KMS-11 (cell line): ENCODE data around the gene KIF1A.

Source experiments
- H2AFZ ChIP-seq: fragments of 200-600 bp; sonication (generic); 2 replicates; pipeline ENCODE4 v1.6.1; 2016; ENCODE audit warnings: antibody characterized with exemption, mixed run types, low read depth
- H3K27ac ChIP-seq: fragments of 200-600 bp; sonication (generic); 2 replicates; pipeline ENCODE4 v1.6.1; 2016; ENCODE audit warnings: mild to moderate bottlenecking, mixed run types
- H3K27me3 ChIP-seq: fragments of 200-600 bp; sonication (generic); 2 replicates; pipeline ENCODE4 v1.6.1; 2017; ENCODE audit warnings: mild to moderate bottlenecking, low read depth, mixed run types, moderate library complexity; ENCODE audit not compliant: insufficient read depth
- H3K36me3 ChIP-seq: fragments of 200-600 bp; sonication (generic); 2 replicates; pipeline ENCODE4 v1.6.1; 2017; ENCODE audit warnings: mild to moderate bottlenecking, mixed run types; ENCODE audit not compliant: insufficient read depth
- H3K4me1 ChIP-seq: fragments of 200-600 bp; sonication (generic); 2 replicates; pipeline ENCODE4 v1.6.1; 2016; ENCODE audit warnings: mild to moderate bottlenecking, low read depth, mixed run types; ENCODE audit not compliant: poor library complexity, severe bottlenecking
- H3K4me2 ChIP-seq: fragments of 200-600 bp; sonication (generic); 2 replicates; pipeline ENCODE4 v1.7.0; 2016; ENCODE audit warnings: mild to moderate bottlenecking, mixed run types
- H3K4me3 ChIP-seq: fragments of 200-600 bp; sonication (generic); IDR thresholded peaks from 2 replicates; pipeline ENCODE4 v1.6.1; 2017; ENCODE audit warnings: low read depth, low read length, mixed read lengths; ENCODE audit not compliant: insufficient read depth
- H3K79me2 ChIP-seq: fragments of 200-600 bp; sonication (generic); 2 replicates; pipeline ENCODE4 v1.6.1; 2016; ENCODE audit warnings: low read depth, mixed run types; ENCODE audit not compliant: insufficient read depth
- H3K9ac ChIP-seq: fragments of 200-600 bp; sonication (generic); 2 replicates; pipeline ENCODE4 v1.6.1; 2016; ENCODE audit warnings: mild to moderate bottlenecking, mixed run types
- H4K20me1 ChIP-seq: fragments of 200-600 bp; sonication (generic); 2 replicates; pipeline ENCODE4 v1.6.1; 2016; ENCODE audit warnings: mild to moderate bottlenecking, mixed run types; ENCODE audit not compliant: insufficient read depth
- CTCF ChIP-seq: fragments of 200-600 bp; sonication (generic); conservative IDR thresholded peaks from 2 replicates; pipeline ENCODE4 v1.6.1; 2017; ENCODE audit warnings: low read depth, mild to moderate bottlenecking, antibody characterized with exemption, low read length, moderate library complexity, mixed read lengths

Gene KIF1A

GRCh38 chr2:240732184-240732583, 87.8 kb downstream of the KIF1A start:
- Histone ChIP-seq H3K27ac (no peak overlapping the region), H3K4me2 (no peak overlapping the region), H4K20me1 (no peaks in the 10 kb centered on the region), H3K36me3 (no peaks in the 10 kb centered on the region), H3K27me3 (peaks cover 15% of the 10 kb centered on the region; the same call in 1 of the 2 replicates), H3K4me3 (no peak overlapping the region), H2AFZ (no peak overlapping the region), H3K4me1 (no peaks in the 10 kb centered on the region), H3K9ac (no peak overlapping the region), H3K79me2 (no peaks in the 10 kb centered on the region)
- no peak for TF ChIP-seq CTCF

GRCh38 chr2:240731178-240731545, 88.9 kb downstream of the KIF1A start:
- Histone ChIP-seq H3K9ac (no peak overlapping the region), H3K4me2 (no peak overlapping the region), H3K36me3 (no peaks in the 10 kb centered on the region), H2AFZ (no peak overlapping the region), H3K4me1 (no peaks in the 10 kb centered on the region), H3K4me3 (no peak overlapping the region), H3K79me2 (no peaks in the 10 kb centered on the region), H3K27ac (no peak overlapping the region), H4K20me1 (no peaks in the 10 kb centered on the region), H3K27me3 (peaks cover 18% of the 10 kb centered on the region; the same call in 1 of the 2 replicates)
- no peak for TF ChIP-seq CTCF

GRCh38 chr2:240730501-240731177, 89.4 kb downstream of the KIF1A start:
- Histone ChIP-seq H3K79me2 (no peaks in the 10 kb centered on the region), H3K27me3 (peaks cover 19% of the 10 kb centered on the region; the same call in 1 of the 2 replicates), H3K9ac (no peak overlapping the region), H2AFZ (no peak overlapping the region), H3K4me2 (no peak overlapping the region), H3K4me1 (no peaks in the 10 kb centered on the region), H3K36me3 (no peaks in the 10 kb centered on the region), H3K27ac (no peak overlapping the region), H4K20me1 (no peaks in the 10 kb centered on the region), H3K4me3 (no peak overlapping the region)
- no peak for TF ChIP-seq CTCF

- TF ChIP-seq CTCF: no peak
- no peak overlapping the region for H3K9ac ChIP-seq
- H3K27me3 ChIP-seq: peaks cover 10% of the 10 kb centered on the region; the same call in 1 of the 2 replicates
- H3K4me3 ChIP-seq: no peak overlapping the region
- H3K27ac ChIP-seq: no peak overlapping the region
- H3K4me2 ChIP-seq: no peak overlapping the region
- H3K4me1 ChIP-seq: no peaks in the 10 kb centered on the region
- H3K36me3 ChIP-seq: no peaks in the 10 kb centered on the region
- H4K20me1 ChIP-seq: no peaks in the 10 kb centered on the region
- H3K79me2 ChIP-seq: no peaks in the 10 kb centered on the region
- no peak overlapping the region for H2AFZ ChIP-seq
These were observed 91.2 kb downstream of the KIF1A start for GRCh38 chr2:240728827-240729226.
